Suprapubic skin (tissue), 4 donors: ENCODE measurements around the gene RALGPS1.

Experiments used
- POLR2A ChIP-seq, 2 donors: fragments of 450-650 bp; IDR thresholded peaks; one replicate each; pipeline ENCODE4 v1.6.1; 2017; ENCODE audit warnings: antibody characterized with exemption in 2 of 2, mild to moderate bottlenecking in 2 of 2, moderate library complexity in 2 of 2
- POLR2AphosphoS5 ChIP-seq, 3 donors: sonication (generic); formaldehyde crosslinking; IDR thresholded peaks; one replicate each; pipeline ENCODE4 v1.6.1; 2017; ENCODE audit warnings: antibody characterized with exemption in 3 of 3
- TF ChIP-seq, protein P1 (sequence below), 2 donors: fragments of 200-600 bp in 1 of 2; fragments of 450-650 bp in 1 of 2; sonication (generic) in 1 of 2; IDR thresholded peaks; one replicate each; pipeline ENCODE4 v1.5.1; 2016 to 2019; ENCODE audit warnings: antibody characterized with exemption in 2 of 2, mild to moderate bottlenecking in 1 of 2, moderate library complexity in 1 of 2

DNA sequence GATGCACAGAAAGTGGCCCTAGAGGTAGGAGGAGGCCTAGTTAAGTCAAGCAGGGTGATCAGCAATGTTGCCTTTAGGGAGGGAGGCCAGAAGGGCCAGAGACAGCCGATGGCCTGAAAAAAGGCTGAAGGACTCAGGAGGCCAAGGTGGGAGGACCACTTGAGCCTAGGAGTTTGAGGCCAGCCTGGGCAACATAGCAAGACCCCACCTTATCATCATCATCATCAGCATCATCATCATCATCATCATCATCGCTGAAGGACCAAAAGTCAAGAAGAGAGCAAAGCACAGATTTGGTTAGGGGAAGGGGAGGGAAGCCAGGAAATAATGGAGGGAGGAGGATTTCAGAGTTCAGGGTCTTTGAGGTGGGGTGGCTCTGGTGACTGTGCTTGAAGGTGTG is 74.3 kb downstream of the RALGPS1 start:
- TF ChIP-seq POLR2A (IDR thresholded peaks at IDR 0.05) (no peak), POLR2AphosphoS5 (IDR thresholded peaks at IDR 0.05) (no peak)
- TF ChIP-seq, protein P1, sequence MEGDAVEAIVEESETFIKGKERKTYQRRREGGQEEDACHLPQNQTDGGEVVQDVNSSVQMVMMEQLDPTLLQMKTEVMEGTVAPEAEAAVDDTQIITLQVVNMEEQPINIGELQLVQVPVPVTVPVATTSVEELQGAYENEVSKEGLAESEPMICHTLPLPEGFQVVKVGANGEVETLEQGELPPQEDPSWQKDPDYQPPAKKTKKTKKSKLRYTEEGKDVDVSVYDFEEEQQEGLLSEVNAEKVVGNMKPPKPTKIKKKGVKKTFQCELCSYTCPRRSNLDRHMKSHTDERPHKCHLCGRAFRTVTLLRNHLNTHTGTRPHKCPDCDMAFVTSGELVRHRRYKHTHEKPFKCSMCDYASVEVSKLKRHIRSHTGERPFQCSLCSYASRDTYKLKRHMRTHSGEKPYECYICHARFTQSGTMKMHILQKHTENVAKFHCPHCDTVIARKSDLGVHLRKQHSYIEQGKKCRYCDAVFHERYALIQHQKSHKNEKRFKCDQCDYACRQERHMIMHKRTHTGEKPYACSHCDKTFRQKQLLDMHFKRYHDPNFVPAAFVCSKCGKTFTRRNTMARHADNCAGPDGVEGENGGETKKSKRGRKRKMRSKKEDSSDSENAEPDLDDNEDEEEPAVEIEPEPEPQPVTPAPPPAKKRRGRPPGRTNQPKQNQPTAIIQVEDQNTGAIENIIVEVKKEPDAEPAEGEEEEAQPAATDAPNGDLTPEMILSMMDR (IDR thresholded peaks at IDR 0.05): no peak
